HS-5 (cell line): ENCODE data around the gene KCNMA1.

Source experiments
- DNase-seq: peaks from one replicate; pipeline ENCODE4 v3.0.0-alpha.2; 2012; ENCODE audit warnings: low read depth

The KCNMA1 gene

GRCh38 chr10:77633376-77633775 lies 4.2 kb downstream of the KCNMA1 start:
- DNase-seq = no peak

GRCh38 chr10:77631241-77631640 lies 6.4 kb downstream of the KCNMA1 start:
- DNase-seq = no peak

GRCh38 chr10:77630507-77630848 lies 7.1 kb downstream of the KCNMA1 start:
- no peak for DNase-seq

- no peak for DNase-seq
Observed at GRCh38 chr10:77629775-77630506, 7.7 kb downstream of the KCNMA1 start.

GRCh38 chr10:77628906-77629730 lies 8.5 kb downstream of the KCNMA1 start:
- no peak for DNase-seq

GRCh38 chr10:77626266-77626935 lies 11.2 kb downstream of the KCNMA1 start:
- no peak for DNase-seq

- DNase-seq = no peak
Observed at GRCh38 chr10:77625379-77625778, 12.2 kb downstream of the KCNMA1 start.

GRCh38 chr10:77622889-77623291 lies 14.7 kb downstream of the KCNMA1 start:
- no peak for DNase-seq

GRCh38 chr10:77620731-77621130 lies 16.9 kb downstream of the KCNMA1 start:
- DNase-seq = no peak

GRCh38 chr10:77619964-77620703 lies 17.5 kb downstream of the KCNMA1 start:
- DNase-seq = no peak

- DNase-seq = no peak
Observed at GRCh38 chr10:77618117-77618516, 19.5 kb downstream of the KCNMA1 start.

GRCh38 chr10:77616766-77617165 lies 20.8 kb downstream of the KCNMA1 start:
- DNase-seq = no peak

- DNase-seq = no peak
Observed at GRCh38 chr10:77614778-77615625, 22.6 kb downstream of the KCNMA1 start.

- DNase-seq = no peak
Observed at GRCh38 chr10:77613476-77614130, 24.0 kb downstream of the KCNMA1 start.

- no peak for DNase-seq
Observed at GRCh38 chr10:77611670-77612069, 25.9 kb downstream of the KCNMA1 start.

- no peak for DNase-seq
Observed at GRCh38 chr10:77611221-77611620, 26.4 kb downstream of the KCNMA1 start.

GRCh38 chr10:77609781-77610272 lies 27.8 kb downstream of the KCNMA1 start:
- no peak for DNase-seq

GRCh38 chr10:77608281-77608680 lies 29.3 kb downstream of the KCNMA1 start:
- no peak for DNase-seq

- DNase-seq = no peak
Observed at GRCh38 chr10:77606751-77607150, 30.9 kb downstream of the KCNMA1 start.

- no peak for DNase-seq
Observed at GRCh38 chr10:77605466-77605865, 32.1 kb downstream of the KCNMA1 start.

- no peak for DNase-seq
Observed at GRCh38 chr10:77604941-77605351, 32.7 kb downstream of the KCNMA1 start.
